Measurements from ENCODE around the gene NPAS4. TPM values are rescaled to one million over a fixed set of nuclear protein-coding genes. Genes with fewer than 3 reads are reported as not detected.

NPAS4 gene
- total and polyA plus RNA-seq, 8 donors, result 0.08 to 0.63 (median 0.14) TPM; not detected in 5

DNA sequence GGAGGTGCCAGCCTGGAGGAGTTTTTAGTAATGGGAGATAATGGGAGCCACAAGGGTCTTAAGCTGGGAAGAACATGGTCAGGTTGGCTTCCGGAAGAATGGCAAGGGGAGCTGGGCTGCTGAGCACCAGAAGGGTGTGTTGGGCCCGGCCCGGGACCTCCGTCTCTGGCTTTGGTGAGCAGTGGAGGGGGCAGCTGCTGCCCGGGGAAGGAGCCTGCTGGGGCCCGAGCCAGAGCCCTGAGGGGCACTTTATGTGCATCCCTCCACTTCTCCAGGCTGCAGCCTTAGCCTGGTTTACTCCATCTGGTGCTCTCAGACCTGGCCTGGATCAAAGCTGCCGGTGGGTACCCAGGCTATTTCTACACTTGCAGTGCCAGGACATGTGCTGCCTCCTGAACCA lies 8.7 kb upstream of the NPAS4 start:
- no peak for ATAC-seq
- no peak for DNase-seq
- no peak overlapping the region for H3K4me3 ChIP-seq
- intact Hi-C loops (cut with DNase I), result loop anchor here in 2 of 3 donors (10.0 kb wide), 1 partner anchor 273 kb away; no protein-coding TSS in a partner anchor
- H3K27me3 ChIP-seq, result peaks cover 0 to 5% (median 0%) of the 10 kb centered on the region in 4 donors
- no peaks in the 10 kb centered on the region for H3K36me3 ChIP-seq
- no peaks in the 10 kb centered on the region for H3K9me3 ChIP-seq
- no peak overlapping the region for H3K27ac ChIP-seq
- TF ChIP-seq, protein P1, sequence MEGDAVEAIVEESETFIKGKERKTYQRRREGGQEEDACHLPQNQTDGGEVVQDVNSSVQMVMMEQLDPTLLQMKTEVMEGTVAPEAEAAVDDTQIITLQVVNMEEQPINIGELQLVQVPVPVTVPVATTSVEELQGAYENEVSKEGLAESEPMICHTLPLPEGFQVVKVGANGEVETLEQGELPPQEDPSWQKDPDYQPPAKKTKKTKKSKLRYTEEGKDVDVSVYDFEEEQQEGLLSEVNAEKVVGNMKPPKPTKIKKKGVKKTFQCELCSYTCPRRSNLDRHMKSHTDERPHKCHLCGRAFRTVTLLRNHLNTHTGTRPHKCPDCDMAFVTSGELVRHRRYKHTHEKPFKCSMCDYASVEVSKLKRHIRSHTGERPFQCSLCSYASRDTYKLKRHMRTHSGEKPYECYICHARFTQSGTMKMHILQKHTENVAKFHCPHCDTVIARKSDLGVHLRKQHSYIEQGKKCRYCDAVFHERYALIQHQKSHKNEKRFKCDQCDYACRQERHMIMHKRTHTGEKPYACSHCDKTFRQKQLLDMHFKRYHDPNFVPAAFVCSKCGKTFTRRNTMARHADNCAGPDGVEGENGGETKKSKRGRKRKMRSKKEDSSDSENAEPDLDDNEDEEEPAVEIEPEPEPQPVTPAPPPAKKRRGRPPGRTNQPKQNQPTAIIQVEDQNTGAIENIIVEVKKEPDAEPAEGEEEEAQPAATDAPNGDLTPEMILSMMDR (IDR thresholded peaks at IDR 0.05), result no peak
- H3K4me1 ChIP-seq, result peaks cover 0 to 4% (median 0%) of the 10 kb centered on the region in 3 donors
- 41 to 59% methylated on average over 7 of the region's 7 CpGs for WGBS, 2 donors
- FAIRE-seq, result no peak

DNA sequence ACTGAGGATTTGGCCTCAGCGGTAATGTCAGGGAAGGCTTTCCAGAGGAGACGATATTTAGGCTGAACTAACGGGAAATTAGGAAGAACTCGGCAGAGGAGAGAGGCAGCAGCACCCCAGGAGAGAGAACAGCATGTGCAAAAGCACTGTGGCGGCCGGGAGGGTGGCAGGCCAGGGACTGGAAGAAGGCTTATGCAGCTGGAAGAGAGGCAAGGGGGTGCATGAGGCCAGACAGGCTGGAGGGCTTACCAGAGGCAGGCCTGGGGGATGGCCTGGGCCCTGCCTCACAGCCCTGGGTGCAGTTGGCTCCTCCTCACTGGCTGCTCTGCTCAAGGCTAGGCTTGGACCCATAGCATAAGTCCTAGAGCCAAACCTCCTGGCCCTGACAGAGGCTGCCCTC lies 7.7 kb upstream of the NPAS4 start:
- H3K36me3 ChIP-seq, result no peaks in the 10 kb centered on the region
- no peak overlapping the region for H3K4me3 ChIP-seq
- no peaks in the 10 kb centered on the region for H3K9me3 ChIP-seq
- DNase-seq, result no peak
- WGBS, 2 donors, result 55 to 60% methylated on average over 6 of the region's 6 CpGs
- H3K27me3 ChIP-seq, result peaks cover 0 to 5% (median 0%) of the 10 kb centered on the region in 4 donors
- H3K4me1 ChIP-seq, result peaks cover 0 to 4% (median 0%) of the 10 kb centered on the region in 3 donors
- FAIRE-seq, result no peak
- no peak overlapping the region for H3K27ac ChIP-seq
- intact Hi-C loops (cut with DNase I), result loop anchor here in 2 of 3 donors (10.0 kb wide), 1 partner anchor 272 kb away; no protein-coding TSS in a partner anchor
- TF ChIP-seq, protein P1 (IDR thresholded peaks at IDR 0.05), result no peak
- no peak for ATAC-seq

DNA sequence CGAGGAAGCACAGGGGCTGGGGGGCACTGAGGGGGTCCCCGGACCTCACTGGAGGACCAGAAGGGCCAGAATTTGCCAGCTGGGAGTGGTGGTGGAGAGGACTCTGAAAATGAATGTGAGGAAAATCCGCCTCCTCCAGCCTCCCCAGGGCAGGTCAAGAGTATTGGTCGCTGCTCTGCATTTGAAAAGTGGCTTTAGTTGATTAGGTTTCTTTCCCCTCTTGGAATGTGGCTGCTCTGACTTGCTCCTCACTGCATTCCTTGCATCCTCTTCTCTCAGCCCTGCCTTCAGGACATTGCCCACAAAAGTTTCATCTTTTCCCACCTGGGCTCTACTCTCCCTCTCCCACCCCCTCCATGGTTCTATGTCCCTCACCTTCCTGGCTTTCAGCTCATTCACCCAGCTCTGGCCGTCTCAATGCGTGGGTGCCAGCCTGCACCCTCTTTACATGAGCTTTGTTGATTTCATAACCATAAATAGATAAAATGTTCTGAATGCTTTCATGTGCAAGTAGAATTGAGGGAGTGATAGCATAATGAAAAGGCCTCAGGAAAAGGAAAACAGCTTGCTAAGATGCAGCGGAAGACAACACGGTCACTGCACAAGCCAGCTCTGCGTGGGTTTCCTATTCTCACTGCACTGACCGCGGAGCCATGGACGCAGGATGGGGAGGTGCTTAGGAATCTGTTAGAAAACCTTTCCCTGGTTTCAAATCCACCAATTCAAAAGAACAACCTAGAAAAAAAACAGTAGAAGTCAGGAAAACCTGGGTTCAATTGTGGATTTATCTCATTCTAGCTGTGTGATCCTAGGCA lies 6.5 kb upstream of the NPAS4 start:
- Histone ChIP-seq H3K9me3 (no peaks in the 10 kb centered on the region), H3K36me3 (no peaks in the 10 kb centered on the region), H3K4me1 (no peaks in the 10 kb centered on the region), H3K27me3 (no peaks in the 10 kb centered on the region), H3K4me3 (no peak overlapping the region), H3K27ac (no peak overlapping the region)
- ATAC-seq (no peak), FAIRE-seq (no peak), DNase-seq (no peak)
- WGBS, 2 donors, result 46 to 52% methylated on average over 12 of the region's 12 CpGs
- TF ChIP-seq, protein P1 (IDR thresholded peaks at IDR 0.05), result no peak
- intact Hi-C loops (cut with DNase I), result loop anchor here in 2 of 3 donors (10.0 kb wide), 1 partner anchor 270 kb away; no protein-coding TSS in a partner anchor

DNA sequence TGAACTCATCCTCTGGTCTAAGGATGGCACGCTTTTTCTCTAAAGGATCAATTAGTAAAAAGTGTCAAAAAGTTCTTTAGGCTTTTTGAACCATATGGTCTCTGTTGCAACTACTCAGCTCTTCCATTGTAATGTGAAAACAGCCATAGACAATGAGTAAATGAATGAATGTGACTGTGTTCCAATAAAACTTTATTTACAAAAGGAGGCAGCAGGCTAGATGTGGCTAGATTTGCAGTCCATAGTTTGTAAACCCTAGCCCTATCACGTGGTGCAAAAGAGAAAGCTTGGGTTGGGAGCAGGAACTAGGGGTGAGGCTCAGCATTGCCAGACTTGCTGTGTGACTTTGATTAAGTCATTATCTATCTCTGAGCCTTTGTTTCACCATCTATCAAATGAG lies 5.4 kb upstream of the NPAS4 start:
- FAIRE-seq (no peak), ATAC-seq (no peak), DNase-seq (no peak)
- WGBS, 2 donors, result 26 to 28% methylated on average over 2 of the region's 2 CpGs
- TF ChIP-seq, protein P1 (IDR thresholded peaks at IDR 0.05), result no peak
- Histone ChIP-seq H3K36me3 (no peaks in the 10 kb centered on the region), H3K27me3 (peaks cover 0 to 4% (median 0%) of the 10 kb centered on the region in 4 donors), H3K4me1 (no peaks in the 10 kb centered on the region), H3K27ac (no peak overlapping the region), H3K9me3 (no peaks in the 10 kb centered on the region), H3K4me3 (no peak overlapping the region)
- intact Hi-C loops (cut with DNase I), result loop anchor here in 2 of 3 donors (10.0 kb wide), 1 partner anchor 269 kb away; no protein-coding TSS in a partner anchor

DNA sequence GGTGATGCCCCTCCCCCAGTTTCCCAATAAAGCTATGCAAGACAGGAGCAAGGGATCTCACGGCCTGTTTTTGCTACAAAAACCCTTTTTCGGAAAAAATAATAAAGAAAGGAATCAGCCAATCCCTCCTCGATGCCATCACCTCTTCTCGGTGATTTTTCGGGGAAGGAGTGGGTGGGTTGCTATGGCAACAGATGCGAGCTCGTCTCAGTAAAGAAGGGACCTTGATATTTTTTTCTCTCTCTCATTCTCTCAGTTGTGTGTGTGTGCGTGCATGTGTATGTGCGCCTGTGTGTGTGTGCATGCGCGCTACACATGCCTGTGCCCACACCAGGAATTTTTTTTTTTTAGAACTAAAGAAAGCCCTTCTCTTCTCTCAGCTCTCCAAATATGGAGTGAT lies 3.8 kb upstream of the NPAS4 start:
- TF ChIP-seq, protein P1 (IDR thresholded peaks at IDR 0.05), result no peak
- no peak for ATAC-seq
- 47 to 57% methylated on average over 11 of the region's 11 CpGs for WGBS, 2 donors
- Histone ChIP-seq H3K4me3 (no peak overlapping the region), H3K9me3 (no peaks in the 10 kb centered on the region), H3K27ac (no peak overlapping the region), H3K36me3 (no peaks in the 10 kb centered on the region), H3K27me3 (peaks cover 0 to 4% (median 0%) of the 10 kb centered on the region in 4 donors), H3K4me1 (no peaks in the 10 kb centered on the region)
- no peak for FAIRE-seq
- no peak for DNase-seq
- intact Hi-C loops (cut with DNase I), result loop anchor here in 2 of 3 donors (10.0 kb wide), 1 partner anchor 268 kb away; no protein-coding TSS in a partner anchor

All from pancreas (tissue), 10 donors.